Right lobe of liver (tissue), 4 donors: Measurements from ENCODE around the gene CHPF.

Source experiments
- CTCF ChIP-seq, 4 donors: fragments of 200-600 bp in 3 of 4; fragments of 450-650 bp in 1 of 4; IDR thresholded peaks; one replicate each; pipeline versions ENCODE4 v1.5.1 to v1.8.0; 2016 to 2022; ENCODE audit warnings: antibody characterized with exemption in 4 of 4, mild to moderate bottlenecking in 2 of 4
- POLR2A ChIP-seq: fragments of 450-650 bp; IDR thresholded peaks from one replicate; pipeline ENCODE4 v1.6.1; 2017; ENCODE audit warnings: antibody characterized with exemption, mild to moderate bottlenecking
- donor health status: DM: no; HTN: no; CAD: no.
- donor health status: DM: no; HTN: no; CAD: no.
- donor health status: DM: no; HTN: yes; CAD: no.

DNA sequence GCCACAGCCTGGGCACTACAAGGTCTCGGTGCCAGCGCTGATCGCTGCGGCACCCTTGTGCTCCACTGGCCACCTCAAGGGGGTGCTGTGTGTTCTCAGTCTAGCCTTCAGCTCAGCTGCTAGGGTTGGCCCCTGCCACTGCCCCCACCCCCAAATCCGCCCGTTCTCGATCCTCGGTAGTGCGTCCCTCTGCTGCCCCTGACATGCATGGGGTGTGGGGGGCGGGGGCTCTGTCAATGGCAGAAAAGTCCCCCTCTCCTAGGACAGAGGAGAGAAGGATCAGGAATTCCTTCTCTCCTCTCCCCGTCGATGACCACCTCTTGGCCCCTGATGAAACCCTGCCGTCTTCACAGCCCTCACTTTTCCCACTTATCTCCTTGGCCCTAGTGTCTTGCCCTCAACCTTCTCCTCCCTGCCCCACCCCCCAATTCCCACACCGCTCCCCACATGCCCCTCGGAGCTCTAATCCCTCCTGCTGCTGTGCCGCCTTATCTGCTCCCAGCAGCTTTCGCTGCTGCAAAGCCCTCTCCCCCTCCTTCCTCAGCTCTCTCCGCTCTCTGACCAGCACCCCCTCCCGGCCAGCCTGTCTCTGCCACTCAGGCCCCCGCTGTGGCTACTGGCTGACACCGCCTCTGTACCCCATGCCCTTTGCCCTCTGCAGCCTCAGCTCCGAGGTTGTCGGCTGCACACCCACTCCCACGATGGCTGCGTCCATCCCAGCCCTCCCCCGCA is 33.7 kb downstream of the CHPF start:
- no peak for TF ChIP-seq POLR2A
- TF ChIP-seq CTCF (IDR thresholded peaks at IDR 0.05), result peak; percentile 32 to 59 (median 54)
